Left kidney (tissue), 8 donors: ENCODE results near the gene FKTN. TPM values are rescaled to one million over a fixed set of nuclear protein-coding genes. Genes with fewer than 3 reads are reported as not detected.
"Not testable (repeated sequence)": the region's sequence is repeated elsewhere in the genome, so short reads cannot be mapped to it uniquely, and the experiment has no call there.

Experiments
- DNase-seq: peaks from one replicate; pipeline ENCODE4 v3.0.0-alpha.2; 2013
- long read RNA-seq, 8 donors: transcript quantifications; one replicate each; lab custom pipeline, GENCODE V29; 2026
- polyA plus RNA-seq: library from polyadenylated mRNA; unstranded; fragments of 120-200 nt; gene quantifications from one replicate; pipeline ENCODE4 v1.2.1, GENCODE V29; 2013; ENCODE audit not compliant: insufficient read length

The FKTN gene
- polyA plus RNA-seq: 35.3 TPM
- long read RNA-seq, donor 1, partial matches to known transcripts: 0 of 1 reads
- long read RNA-seq, donor 1, other reads (novel, unspliced or antisense): 0 of 1 reads
- long read RNA-seq, donor 2: 0 reads
- long read RNA-seq, donor 3: 0 reads
- long read RNA-seq, donor 4: 0 reads
- long read RNA-seq, donor 5, partial matches to known transcripts: 5 of 6 reads
- long read RNA-seq, donor 5, other reads (novel, unspliced or antisense): 0 of 6 reads
- long read RNA-seq, donor 6, partial matches to known transcripts: 0 of 1 reads
- long read RNA-seq, donor 6, other reads (novel, unspliced or antisense): 0 of 1 reads
- long read RNA-seq, donor 7, partial matches to known transcripts: 0 of 2 reads
- long read RNA-seq, donor 7, other reads (novel, unspliced or antisense): 0 of 2 reads
- long read RNA-seq, donor 8: 0 reads

DNA sequence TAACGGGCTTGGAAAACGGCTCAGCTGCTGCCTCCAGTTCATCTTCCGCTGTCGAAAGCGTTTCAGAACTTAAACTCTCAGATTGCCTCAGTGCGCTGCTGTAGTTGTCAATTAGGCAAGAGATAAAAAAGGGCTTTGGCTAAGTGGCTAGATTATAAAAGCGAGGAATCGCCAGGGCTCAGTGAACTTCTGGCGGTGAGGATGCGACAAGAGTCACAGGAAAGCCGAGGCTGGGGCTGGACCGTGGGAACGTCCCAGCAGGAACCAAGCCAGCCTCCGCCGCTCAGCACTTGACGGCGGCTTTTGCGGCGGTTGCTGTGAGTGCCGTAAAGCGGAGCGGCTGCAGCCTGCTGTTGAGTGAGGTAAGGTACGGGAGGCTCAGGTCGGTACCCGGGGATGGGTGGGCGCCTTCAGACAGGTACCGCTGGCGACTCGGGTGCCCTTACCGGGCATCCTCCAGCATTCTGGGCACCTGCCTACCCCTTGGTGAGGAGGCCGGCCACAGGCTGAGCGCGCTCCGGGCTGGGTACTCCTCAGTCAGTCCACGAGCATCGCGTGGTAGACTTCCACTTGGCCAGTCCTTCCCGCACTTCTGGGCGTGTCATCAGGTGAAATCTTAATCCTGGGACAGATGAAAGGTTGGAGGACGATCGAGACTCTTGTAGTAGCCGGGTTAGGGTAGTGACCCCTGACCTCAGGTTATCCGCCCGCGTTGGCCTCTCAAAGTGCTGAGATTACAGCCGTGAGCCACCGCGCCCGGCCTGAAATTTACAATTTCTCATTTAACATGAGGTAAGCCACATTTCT is at the start of gene FKTN:
Gene FKTN (plus strand): TSS at position 328 of the 807 bp plus-strand sequence. CDS start 16,902 bp downstream, outside the sequence.
- DNase-seq: peak; percentile 86

DNA sequence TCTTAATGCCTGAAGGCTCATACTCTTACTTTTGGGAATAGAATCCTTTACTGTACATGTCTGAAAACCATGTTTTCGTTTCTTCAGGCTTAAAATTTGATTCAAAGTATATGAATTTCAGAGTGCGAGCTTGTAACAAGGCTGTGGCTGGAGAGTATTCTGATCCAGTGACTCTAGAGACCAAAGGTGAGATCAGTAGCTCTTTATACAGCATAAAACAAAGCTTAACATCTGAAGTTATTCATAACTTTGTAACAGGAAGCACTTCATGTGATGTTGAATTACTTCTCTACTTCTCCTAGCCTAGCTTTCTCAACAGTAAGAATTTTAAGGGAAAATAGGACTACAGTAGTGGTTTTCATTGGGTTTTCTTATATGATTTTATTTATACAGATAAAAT is 49.4 kb upstream of the FKTN start:
- DNase-seq: no peak

DNA sequence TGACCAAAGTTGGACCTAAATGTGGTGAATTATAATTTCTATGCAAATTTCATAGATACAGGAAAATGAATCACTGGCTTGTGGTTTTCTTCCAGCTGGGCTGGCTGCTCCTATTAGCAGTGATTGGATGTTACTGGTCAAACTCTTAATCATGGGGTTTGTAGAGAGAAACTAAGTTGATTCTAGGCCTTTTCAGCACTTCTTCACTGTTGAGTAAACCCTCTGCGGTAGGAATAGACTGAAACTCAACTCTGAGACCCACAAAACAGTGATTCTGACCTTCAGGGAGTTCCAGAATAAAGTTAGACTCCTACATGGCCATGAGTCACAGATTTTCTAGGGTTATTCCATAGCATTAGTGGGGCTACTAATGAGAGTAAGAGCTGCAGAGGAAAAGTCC is 47.9 kb upstream of the FKTN start:
- no peak for DNase-seq

DNA sequence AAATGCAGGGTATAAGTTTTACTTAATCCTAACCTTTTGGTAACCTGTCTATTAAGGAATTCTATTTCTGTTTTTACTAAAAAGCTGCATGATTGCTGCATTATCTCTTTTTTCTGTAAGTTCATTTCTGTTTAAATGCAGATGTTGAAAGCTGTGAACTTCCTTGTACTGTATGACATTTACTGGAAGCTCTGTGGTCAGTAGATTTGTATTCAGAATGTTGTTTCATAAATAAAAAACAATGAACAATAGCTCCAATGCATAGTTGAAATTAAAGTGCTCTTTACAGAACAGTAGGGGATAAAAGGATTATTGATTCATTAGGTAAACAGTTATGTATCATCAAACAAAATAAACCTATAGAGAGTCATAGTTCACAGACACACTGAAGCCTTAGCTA is 46.5 kb upstream of the FKTN start:
- no peak for DNase-seq

DNA sequence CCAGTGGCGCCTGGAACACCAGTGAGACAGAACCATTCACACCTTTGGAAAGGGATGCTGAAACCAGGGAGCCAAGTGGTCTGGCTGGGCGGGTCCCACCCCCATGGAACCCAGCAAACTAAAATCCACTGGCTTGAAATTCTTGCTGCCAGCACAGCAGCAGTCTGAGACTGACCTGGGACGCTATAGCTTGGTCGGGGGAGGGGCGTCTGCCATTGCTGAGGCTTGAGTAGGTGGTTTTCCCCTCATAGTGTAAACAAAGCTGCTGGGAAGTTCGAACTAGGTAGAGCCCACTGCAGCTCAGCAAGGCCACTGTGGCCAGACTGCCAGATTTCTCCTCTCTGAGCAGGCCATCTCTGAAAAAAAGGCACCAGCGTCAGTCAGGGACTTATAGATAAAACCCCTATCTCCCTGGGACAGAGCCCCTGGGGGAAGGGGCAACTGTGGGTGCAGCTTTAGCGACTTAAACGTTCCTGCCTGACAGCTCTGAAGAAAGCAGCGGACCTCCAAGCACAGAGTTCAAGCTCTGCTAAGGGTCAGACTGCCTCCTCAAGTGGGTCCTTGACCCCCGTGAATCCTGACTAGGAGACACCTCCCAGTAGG is 42.0 kb upstream of the FKTN start:
- no peak for DNase-seq

DNA sequence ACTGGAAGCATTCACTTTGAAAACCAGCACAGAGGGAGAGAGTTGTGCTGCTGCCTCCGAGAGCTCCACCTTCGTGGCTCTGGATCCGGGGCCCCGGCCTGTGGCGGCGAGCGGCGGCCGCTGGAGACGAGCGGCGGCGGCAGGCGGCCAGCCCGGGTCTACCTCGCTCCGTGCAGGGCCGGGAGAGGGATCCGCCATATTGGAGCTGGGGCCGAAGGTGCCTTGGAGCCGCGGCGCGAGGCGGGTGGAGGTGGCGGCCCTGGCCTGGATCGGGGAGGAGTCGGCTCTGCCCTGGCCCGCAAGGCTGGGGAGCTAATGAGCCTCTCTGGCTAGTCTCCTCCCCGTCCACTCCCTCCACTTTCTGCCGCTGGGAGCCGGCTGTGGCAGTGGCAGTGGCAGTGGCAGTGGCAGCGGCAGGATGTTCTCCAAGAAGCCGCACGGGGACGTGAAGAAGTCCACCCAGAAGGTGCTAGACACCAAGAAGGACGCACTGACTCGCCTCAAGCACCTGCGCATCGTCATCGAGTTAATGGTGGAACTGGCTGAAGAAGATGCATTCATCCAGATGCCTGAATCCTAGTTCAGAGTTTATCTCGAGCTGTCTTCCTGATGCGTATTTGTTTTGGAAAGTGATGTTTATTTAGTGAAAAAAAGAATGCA is 38.1 kb upstream of the FKTN start:
- not testable (repeated sequence) for DNase-seq

DNA sequence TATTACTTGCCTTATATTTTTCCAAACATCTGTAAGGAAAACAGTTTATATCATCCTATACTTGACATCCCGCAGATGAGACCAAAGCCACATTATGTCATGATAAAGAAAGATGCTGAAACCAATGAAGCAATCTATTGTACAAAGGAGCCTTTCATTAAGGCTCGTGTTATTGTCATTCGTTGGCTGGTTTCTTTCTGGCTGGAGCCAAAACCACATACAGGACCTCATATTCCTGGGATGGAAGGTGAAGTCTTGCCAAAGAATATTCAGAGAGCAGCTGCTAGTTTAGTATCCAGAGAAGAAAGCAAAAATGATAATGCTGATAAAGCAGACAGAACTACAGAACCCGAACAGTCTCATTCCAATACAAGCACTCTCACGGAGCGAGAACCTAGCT is 36.9 kb upstream of the FKTN start:
- not testable (repeated sequence) for DNase-seq

DNA sequence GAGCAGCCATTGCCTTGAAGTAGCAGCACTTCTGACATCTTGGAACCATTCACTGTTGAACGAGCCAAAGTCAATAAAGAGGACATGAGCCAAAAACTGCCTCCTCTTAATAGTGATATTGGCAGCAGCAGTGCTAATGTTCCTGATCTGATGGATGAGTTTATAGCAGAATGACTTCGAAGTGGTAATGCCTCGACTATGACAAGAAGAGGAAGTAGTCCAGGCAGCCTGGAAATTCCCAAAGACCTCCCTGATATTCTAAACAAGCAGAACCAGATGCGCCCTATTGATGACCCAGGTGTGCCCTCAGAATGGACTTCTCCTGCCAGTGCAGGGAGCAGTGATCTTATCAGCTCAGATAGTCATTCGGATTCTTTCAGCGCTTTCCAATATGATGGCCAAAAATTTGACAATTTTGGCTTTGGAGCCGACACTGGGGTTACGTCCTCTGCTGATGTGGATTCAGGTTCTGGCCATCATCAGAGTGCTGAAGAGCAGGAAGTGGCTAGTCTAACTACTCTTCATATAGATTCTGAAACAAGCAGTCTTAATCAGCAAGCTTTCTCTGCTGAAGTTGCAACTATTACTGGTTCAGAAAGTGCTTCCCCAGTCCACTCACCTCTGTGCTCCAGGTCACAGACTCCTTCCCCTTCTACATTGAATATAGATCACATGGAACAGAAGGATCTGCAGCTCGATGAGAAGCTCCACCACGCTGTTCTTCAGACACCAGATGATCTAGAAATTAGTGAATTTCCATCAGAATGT is 35.1 kb upstream of the FKTN start:
- not testable (repeated sequence) for DNase-seq

DNA sequence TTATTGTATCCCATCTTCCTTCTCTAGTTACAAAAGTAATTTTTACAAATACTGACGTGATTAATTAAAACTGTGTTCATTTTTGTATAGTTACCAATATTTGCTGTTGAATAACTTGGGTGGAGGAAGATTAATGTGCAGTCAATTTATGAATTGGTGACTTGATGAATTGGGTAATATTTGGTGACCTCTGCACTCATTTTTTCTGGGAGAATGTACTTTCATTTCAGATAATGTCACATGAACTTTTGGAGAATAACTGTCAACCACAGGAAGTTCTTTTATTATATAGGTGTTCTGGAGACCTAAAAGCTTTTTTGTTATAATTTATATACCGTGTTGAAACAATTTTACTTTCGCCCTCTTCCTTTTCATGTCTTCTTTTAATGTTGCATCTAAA is 26.4 kb upstream of the FKTN start:
- DNase-seq: no peak

DNA sequence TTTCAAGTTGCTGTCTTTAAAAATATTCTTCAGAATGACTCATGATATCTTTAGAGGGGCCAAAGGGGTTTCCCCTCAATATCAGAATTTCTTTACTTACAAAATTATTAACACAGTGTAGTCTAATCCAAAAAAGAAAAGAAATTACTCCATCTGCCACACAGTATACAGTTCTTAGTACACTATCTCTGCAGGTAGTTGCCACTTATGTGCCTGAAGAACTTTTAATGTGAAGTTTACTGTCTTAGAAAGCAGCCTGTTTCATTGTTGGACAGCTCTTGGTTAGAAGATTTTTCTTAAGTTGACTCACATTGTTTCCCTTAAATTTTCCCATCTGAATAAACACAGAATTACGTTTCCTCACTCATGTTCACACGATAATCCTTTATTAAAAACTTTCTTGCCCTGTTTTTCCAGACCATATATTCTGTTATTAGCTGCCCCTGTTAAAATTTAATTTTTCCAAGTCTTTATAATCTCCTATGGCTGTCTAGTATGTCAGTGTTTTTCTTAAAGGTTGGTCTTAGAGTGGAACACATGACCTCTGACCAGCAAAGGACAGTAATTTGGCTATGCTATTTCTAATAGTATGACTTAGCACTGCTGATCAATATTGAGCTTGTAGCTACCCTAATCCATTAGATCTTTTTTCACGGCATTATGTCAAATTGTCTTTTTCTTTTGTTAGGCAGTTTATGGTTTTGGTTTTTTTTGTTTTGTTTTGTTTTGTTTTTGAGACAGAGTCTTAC is 21.8 kb upstream of the FKTN start:
- no peak for DNase-seq

DNA sequence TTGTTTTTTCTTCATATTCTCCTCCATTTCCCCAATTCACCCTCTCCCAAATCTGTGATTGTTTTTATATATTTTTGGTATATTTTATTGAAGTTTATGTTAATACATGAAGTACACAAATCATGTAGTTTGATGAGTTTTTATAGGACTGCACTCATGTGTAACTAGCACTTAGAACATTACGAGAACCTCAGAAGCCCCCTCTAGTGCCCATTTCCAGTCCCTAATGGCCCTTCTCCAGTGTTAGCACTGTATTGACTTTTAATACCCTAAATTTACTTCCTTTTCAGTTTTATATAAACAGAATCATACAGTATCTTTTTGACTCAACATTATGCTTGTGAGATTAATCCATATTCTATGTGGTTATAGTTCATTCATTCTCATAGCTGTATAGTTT is 18.5 kb upstream of the FKTN start:
- no peak for DNase-seq

DNA sequence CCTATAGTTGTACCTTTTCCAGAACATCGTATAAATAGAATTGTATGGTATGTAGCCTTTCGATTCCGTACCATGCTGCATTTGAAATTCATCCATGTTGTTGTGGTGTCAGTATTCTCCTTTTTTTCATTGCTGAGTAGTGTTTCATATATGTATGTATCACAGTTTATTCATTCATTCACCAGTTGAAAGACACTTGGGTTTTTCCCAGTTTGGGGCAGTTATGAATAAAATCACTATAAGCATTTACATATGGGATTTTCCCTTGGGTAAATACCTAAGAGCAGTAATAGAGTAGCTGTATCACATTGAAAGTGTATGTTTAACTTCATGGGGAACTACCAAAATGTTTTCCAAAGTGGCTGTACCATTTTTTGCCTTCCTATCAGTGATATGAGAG is 16.1 kb upstream of the FKTN start:
- DNase-seq: no peak

DNA sequence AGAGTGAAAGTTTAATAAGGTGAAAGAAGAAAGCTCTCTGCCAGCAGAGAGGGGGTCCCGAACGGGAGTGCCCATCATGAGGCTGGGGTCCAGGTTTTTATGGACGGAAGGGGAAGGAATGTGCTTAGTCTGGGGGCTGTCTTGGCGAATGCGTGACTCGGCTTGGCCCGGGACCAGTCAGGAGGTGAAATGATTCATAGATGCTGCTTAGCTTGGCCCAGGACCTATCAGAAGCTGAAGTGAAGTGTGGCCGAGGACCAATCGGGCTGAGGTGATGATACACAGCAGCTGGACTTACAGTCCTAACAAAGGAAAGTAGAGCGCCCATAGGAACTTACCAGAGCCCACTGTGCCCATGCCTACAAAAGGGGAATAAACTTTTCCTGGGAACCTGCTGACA is 3.9 kb upstream of the FKTN start:
- DNase-seq: no peak

DNA sequence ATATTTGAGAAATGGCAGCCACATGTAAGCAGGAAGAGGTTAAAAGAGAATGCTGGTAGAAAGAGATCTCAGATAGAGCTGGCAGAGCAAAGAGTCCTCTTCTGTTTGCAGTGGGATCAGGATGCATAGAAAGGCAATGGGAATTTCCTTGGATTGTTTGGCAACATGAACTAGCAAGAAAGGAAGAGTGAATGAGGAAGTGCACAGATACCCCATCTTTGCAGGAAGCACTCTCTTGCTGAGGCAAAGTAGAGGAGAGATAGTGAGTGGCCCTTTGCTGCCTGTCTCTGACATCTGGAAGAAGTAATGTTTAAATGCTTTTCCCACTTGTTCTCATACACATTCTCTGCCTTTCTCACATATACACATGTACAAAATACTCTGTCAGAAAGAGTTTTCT is 14.5 kb downstream of the FKTN start:
- DNase-seq: no peak

DNA sequence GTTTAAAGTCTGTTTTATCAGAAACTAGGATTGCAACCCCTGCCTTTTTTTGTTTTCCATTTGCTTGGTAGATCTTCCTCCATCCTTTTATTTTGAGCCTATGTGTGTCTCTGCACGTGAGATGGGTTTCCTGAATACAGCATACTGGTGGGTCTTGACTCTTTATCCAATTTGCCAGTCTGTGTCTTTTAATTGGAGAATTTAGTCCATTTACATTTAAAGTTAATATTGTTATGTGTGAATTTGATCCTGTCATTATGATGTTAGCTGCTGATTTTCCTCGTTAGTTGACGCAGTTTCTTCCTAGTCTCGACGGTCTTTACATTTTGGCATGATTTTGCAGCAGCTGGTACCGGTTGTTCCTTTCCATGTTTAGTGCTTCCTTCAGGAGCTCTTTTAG is 22.0 kb downstream of the FKTN start:
- not testable (repeated sequence) for DNase-seq

DNA sequence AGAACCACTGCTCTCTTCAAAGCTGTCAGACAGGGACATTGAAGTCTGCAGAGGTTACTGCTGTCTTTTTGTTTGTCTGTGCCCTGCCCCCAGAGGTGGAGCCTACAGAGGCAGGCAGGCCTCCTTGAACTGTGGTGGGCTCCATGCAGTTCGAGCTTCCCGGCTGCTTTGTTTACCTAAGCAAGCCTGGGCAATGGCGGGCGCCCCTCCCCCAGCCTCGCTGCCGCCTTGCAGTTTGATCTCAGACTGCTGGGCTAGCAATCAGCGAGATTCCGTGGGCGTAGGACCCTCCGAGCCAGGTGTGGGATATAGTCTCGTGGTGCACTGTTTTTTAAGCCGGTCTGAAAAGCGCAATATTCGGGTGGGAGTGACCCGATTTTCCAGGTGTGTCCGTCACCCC is 23.6 kb downstream of the FKTN start:
- not testable (repeated sequence) for DNase-seq

DNA sequence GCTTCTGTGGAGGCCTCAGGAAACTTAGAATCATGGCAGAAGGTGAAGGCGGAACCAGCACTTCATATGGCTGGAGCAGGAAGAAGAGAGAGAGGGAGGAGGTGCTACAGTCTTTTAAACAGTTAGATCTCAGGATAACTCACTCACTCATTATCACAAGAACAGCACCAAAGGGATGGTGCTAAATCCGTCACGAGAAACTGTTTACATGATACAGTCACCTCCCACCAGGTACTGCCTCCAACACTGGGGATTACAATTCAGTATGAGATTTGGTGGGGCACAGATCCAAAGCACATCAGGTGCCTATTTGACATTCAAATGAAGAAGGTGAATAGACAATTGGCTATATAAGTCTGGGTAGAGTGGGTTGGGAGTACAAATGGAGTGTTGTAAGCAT is 35.2 kb downstream of the FKTN start:
- DNase-seq: no peak

DNA sequence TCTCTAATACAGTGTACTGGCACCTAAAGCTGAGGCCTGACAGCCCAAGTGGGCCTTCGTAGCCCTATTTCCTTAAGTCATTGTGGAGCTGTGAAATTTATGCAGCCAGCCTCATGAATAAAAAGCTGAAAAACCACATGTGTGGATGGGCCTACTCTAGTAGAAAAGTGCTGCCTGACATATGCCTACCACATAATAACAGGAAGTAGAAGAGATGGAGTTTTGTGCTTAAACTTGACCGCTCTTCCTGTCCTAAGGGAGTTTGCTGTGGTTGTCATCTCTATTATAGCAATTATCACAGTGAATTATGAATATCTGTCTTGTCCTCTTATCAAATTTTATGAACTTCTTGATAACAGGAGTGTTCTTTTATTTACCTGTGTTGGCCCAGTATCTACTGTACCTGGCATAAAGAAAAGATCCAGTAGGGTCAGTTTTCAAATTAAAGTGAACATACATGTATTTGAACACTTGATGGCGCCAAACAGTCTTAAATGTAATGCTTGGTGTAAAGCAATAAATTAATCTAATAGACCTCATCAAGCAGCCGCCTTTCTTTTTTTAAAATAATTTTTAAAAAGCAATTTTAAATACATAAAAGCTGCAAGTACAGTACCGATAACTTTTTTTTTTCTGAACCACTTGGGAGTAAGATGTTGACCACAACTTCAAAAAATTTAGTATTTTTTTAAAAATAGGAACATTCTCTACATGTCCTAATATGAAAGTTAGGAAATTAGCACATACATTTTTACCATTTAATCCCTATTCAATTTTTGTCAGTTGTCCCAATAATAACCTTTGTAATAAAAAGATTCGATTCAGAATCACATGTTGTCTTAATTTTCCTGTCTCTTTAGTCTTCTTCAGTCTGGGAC is 51.0 kb downstream of the FKTN start:
- DNase-seq: peak; percentile 50

DNA sequence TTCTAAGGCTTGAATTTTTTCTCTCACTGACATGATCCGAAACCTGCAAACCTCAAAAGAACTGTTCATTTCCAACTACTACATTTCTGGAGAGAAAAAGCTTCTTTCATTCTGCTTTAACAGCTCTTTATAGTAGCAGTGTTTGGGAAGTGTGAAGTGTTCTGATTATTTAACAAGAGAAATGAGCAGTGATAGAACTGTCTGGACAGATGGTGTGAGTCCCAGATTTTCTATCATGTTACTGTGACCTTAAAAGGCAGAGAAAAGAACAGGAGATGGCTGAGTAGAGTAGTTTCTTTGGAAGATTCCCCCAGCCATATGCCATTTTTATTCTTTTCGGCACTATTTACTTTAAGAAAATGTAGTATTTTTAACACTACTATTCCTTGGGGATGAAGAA is 63.1 kb downstream of the FKTN start:
- DNase-seq: no peak

DNA sequence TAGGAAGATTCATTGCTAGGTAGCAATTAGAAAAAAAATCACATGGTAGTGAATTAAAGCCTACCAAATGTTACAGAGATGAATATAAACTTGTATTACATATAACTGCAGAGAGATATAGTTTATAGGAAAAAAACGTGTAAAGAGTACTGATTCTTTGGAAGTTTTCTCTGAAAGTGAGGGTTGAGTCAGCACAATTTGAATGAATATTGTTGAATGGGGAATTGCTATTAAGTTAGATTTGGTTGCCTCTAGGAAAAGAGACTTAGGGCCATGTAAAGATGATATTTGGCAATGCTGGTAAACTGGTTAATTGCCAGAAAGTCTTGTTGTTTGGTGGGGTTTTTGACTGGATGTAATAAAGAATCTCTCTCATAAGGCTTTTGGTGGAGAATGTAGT is 67.2 kb downstream of the FKTN start:
- no peak for DNase-seq
